Neural progenitor cell (in vitro differentiated cells): ENCODE results near the gene ZNF627. TPM values are rescaled to one million over a fixed set of nuclear protein-coding genes. Genes with fewer than 3 reads are reported as not detected.

Experiments used
- DNase-seq: peaks from one replicate; pipeline ENCODE4 v3.0.0-alpha.2; 2016; ENCODE audit warnings: low spot score
- H2AFZ ChIP-seq: fragments of 200-600 bp; sonication (generic); replicated peaks from 2 replicates; pipeline ENCODE4 v1.6.1; 2016; ENCODE audit warnings: antibody characterized with exemption
- H3F3A ChIP-seq: fragments of 200-600 bp; sonication (generic); 2 replicates; pipeline ENCODE4 v1.6.1; 2016; ENCODE audit warnings: antibody characterized with exemption, low read depth
- H3K27ac ChIP-seq: fragments of 200-600 bp; sonication (generic); 2 replicates; pipeline ENCODE4 v1.5.1; 2016; ENCODE audit warnings: mild to moderate bottlenecking
- H3K27me3 ChIP-seq: fragments of 200-600 bp; sonication (generic); 2 replicates; pipeline ENCODE4 v1.6.1; 2016; ENCODE audit warnings: mild to moderate bottlenecking, moderate library complexity
- H3K36me3 ChIP-seq: fragments of 200-600 bp; sonication (generic); 2 replicates; pipeline ENCODE4 v1.5.1; 2016
- H3K4me1 ChIP-seq: fragments of 200-600 bp; sonication (generic); 2 replicates; pipeline ENCODE4 v1.6.1; 2016; ENCODE audit warnings: mixed run types
- H3K4me2 ChIP-seq: fragments of 200-600 bp; sonication (generic); 2 replicates; pipeline ENCODE4 v1.6.1; 2016
- H3K4me3 ChIP-seq: fragments of 200-600 bp; sonication (generic); 2 replicates; pipeline ENCODE4 v1.5.1; 2016
- H3K79me2 ChIP-seq: fragments of 200-600 bp; sonication (generic); 2 replicates; pipeline ENCODE4 v1.6.1; 2016; ENCODE audit warnings: low read depth
- H3K9ac ChIP-seq: fragments of 200-600 bp; sonication (generic); 2 replicates; pipeline ENCODE4 v1.6.1; 2016
- H3K9me3 ChIP-seq: fragments of 200-600 bp; sonication (generic); 2 replicates; pipeline ENCODE4 v1.5.1; 2016; ENCODE audit warnings: low read depth
- H4K20me1 ChIP-seq: fragments of 200-600 bp; sonication (generic); 2 replicates; pipeline ENCODE4 v1.6.1; 2016; ENCODE audit warnings: low read depth
- H3K27ac Mint-ChIP-seq: 3 replicates; pipeline ENCODE4 v1.8.0; 2021; ENCODE audit warnings: mixed read lengths
- H3K27me3 Mint-ChIP-seq: 2 replicates; pipeline ENCODE4 v1.8.0; 2022; ENCODE audit warnings: low read depth, mild to moderate bottlenecking, inconsistent platforms, moderate library complexity, mixed read lengths; ENCODE audit not compliant: insufficient read depth
- H3K36me3 Mint-ChIP-seq: 3 replicates; pipeline ENCODE4 v1.8.0; 2021; ENCODE audit warnings: mixed read lengths
- H3K4me1 Mint-ChIP-seq: 3 replicates; pipeline ENCODE4 v1.8.0; 2021; ENCODE audit warnings: mixed read lengths
- H3K4me3 Mint-ChIP-seq: 3 replicates; pipeline ENCODE4 v1.8.0; 2021; ENCODE audit warnings: mild to moderate bottlenecking, moderate library complexity, mixed read lengths
- H3K9me3 Mint-ChIP-seq: 3 replicates; pipeline ENCODE4 v1.8.0; 2020; ENCODE audit warnings: mixed read lengths
- CTCF ChIP-seq: fragments of 200-600 bp; sonication (generic); IDR thresholded peaks from 2 replicates; pipeline ENCODE4 v1.5.1; 2017; ENCODE audit warnings: antibody characterized with exemption, mild to moderate bottlenecking
- EZH2 ChIP-seq: fragments of 200-600 bp; sonication (generic); IDR thresholded peaks from 2 replicates; pipeline ENCODE4 v1.6.1; 2017; ENCODE audit warnings: antibody characterized with exemption, mild to moderate bottlenecking, moderate library complexity
- EZH2phosphoT487 ChIP-seq: fragments of 200-600 bp; sonication (generic); IDR thresholded peaks from 2 replicates; pipeline ENCODE4 v1.6.1; 2017; ENCODE audit warnings: antibody characterized with exemption
- total RNA-seq: library from RNA; depleted of rRNA; stranded (reverse); fragments of >200 nt; gene quantifications from 2 replicates; pipeline ENCODE4 v1.2.3, GENCODE V29; 2015; ENCODE audit warnings: low replicate concordance

The ZNF627 gene
- total RNA-seq, 1 donor from 2014 or later: 38.5 TPM

- no peaks in the 10 kb centered on the region for H4K20me1 ChIP-seq
- H3K79me2 ChIP-seq: peaks cover 3% of the 10 kb centered on the region
- H3K4me1 ChIP-seq: no peaks in the 10 kb centered on the region
- no peak for TF ChIP-seq EZH2
- TF ChIP-seq CTCF: no peak
- TF ChIP-seq EZH2phosphoT487: no peak
- H3K27me3 Mint-ChIP-seq: peaks cover 4% of the 10 kb centered on the region
- no peak overlapping the region for H3K4me3 Mint-ChIP-seq
- peak overlapping the region; percentile 30 for H3K27ac Mint-ChIP-seq
- no peak overlapping the region for H2AFZ ChIP-seq
- no peak overlapping the region for H3K4me2 ChIP-seq
- no peak for DNase-seq
- H3K4me3 ChIP-seq: no peak overlapping the region
- H3K9me3 ChIP-seq: no peaks in the 10 kb centered on the region
- H3K27me3 ChIP-seq: no peaks in the 10 kb centered on the region
- no peak overlapping the region for H3K9ac ChIP-seq
- H3K36me3 ChIP-seq: no peaks in the 10 kb centered on the region
- H3K4me1 Mint-ChIP-seq: peaks cover 5% of the 10 kb centered on the region
- H3K27ac ChIP-seq: no peak overlapping the region
- no peaks in the 10 kb centered on the region for H3F3A ChIP-seq
- no peaks in the 10 kb centered on the region for H3K9me3 Mint-ChIP-seq
- peaks cover 5% of the 10 kb centered on the region for H3K36me3 Mint-ChIP-seq
Observed at GRCh38 chr19:11550265-11550664, 47.0 kb upstream of the ZNF627 start.

- Mint-ChIP-seq H3K27me3 (peaks cover 2% of the 10 kb centered on the region), H3K27ac (no peak overlapping the region), H3K36me3 (peaks cover 8% of the 10 kb centered on the region), H3K4me3 (no peak overlapping the region), H3K4me1 (peaks cover under 1% of the 10 kb centered on the region), H3K9me3 (no peaks in the 10 kb centered on the region)
- no peaks in the 10 kb centered on the region for H3K27me3 ChIP-seq
- DNase-seq: peak; percentile 47
- no peaks in the 10 kb centered on the region for H3F3A ChIP-seq
- no peak overlapping the region for H3K4me2 ChIP-seq
- no peak overlapping the region for H3K9ac ChIP-seq
- H3K79me2 ChIP-seq: peaks cover 18% of the 10 kb centered on the region
- H3K27ac ChIP-seq: no peak overlapping the region
- no peak overlapping the region for H3K4me3 ChIP-seq
- peaks cover 3% of the 10 kb centered on the region for H4K20me1 ChIP-seq
- H3K9me3 ChIP-seq: no peaks in the 10 kb centered on the region
- no peaks in the 10 kb centered on the region for H3K36me3 ChIP-seq
- H2AFZ ChIP-seq: no peak overlapping the region
- no peaks in the 10 kb centered on the region for H3K4me1 ChIP-seq
- no peak for TF ChIP-seq EZH2phosphoT487
- TF ChIP-seq EZH2: no peak
- peak; percentile 56 for TF ChIP-seq CTCF
Observed at GRCh38 chr19:11551603-11552235, 45.6 kb upstream of the ZNF627 start.

GRCh38 chr19:11552666-11553372, 44.5 kb upstream of the ZNF627 start:
- no peaks in the 10 kb centered on the region for H3K27me3 ChIP-seq
- Mint-ChIP-seq H3K9me3 (no peaks in the 10 kb centered on the region), H3K4me3 (no peak overlapping the region), H3K36me3 (peaks cover 11% of the 10 kb centered on the region), H3K4me1 (peaks cover 6% of the 10 kb centered on the region), H3K27me3 (peaks cover 2% of the 10 kb centered on the region), H3K27ac (no peak overlapping the region)
- H3K79me2 ChIP-seq: peaks cover 29% of the 10 kb centered on the region
- no peak overlapping the region for H3K27ac ChIP-seq
- no peaks in the 10 kb centered on the region for H3K9me3 ChIP-seq
- H2AFZ ChIP-seq: no peak overlapping the region
- peaks cover under 1% of the 10 kb centered on the region for H3K4me1 ChIP-seq
- H3K9ac ChIP-seq: no peak overlapping the region
- H4K20me1 ChIP-seq: peaks cover 12% of the 10 kb centered on the region
- H3K4me3 ChIP-seq: no peak overlapping the region
- TF ChIP-seq EZH2 (no peak), EZH2phosphoT487 (no peak), CTCF (no peak)
- H3F3A ChIP-seq: no peaks in the 10 kb centered on the region
- no peaks in the 10 kb centered on the region for H3K36me3 ChIP-seq
- no peak overlapping the region for H3K4me2 ChIP-seq
- DNase-seq: no peak
